K562 (cell line): Measurements from ENCODE around the gene PIGQ. TPM values are rescaled to one million over a fixed set of nuclear protein-coding genes. Genes with fewer than 3 reads are reported as not detected.
A peak's percentile ranks its signal among the peaks of the same experiment; 100 is the strongest.

ENCODE experiments used
- ATAC-seq: fragments of 200-7000 bp; cut with Tn5 transposase; 3 replicates; pipeline ENCODE4 v1.9.1; 2020; ENCODE audit warnings: moderate library complexity
- BruUV-seq: library from RNA; stranded (reverse); fragments of 400-500 nt; replicated peaks from 2 replicates; lab custom pipeline; 2021; lab: Mats Ljungman, UMichigan
- CTCF ChIA-PET: fragments of 300-600 bp; formaldehyde crosslinking; extraction: SDS; loops from one replicate; lab custom pipeline; 2021; ENCODE audit warnings: low intra/inter-chr PET ratio; lab: Yijun Ruan, JAX
- POLR2A ChIA-PET: fragments of 300-600, 350-650 bp; sonication (Branson Sonifier 250); formaldehyde crosslinking; extraction: SDS; loops from one replicate; lab custom pipeline; 2021; ENCODE audit warnings: antibody characterized with exemption, inconsistent platforms; lab: Yijun Ruan, JAX
- DNase-seq, 4 experiments: peaks; one replicate each; pipeline versions ENCODE4 v3.0.0 to v3.0.0-alpha.2; 2011 to 2018; ENCODE audit warnings: low spot score in 3 of 4, mixed read lengths in 3 of 4; ENCODE audit errors: extremely low read depth in 1 of 4
- FAIRE-seq: peaks from 2 replicates; lab custom pipeline; 2011; peaks lifted over from hg19 to GRCh38; lab: Jason Lieb, UNC
- H2AFZ ChIP-seq: 2 replicates; pipeline ENCODE4 v1.6.0; 2011; ENCODE audit warnings: low read depth, low read length, control low read depth, inconsistent platforms
- H3K27ac ChIP-seq: fragments of 200-600 bp; 3 replicates; pipeline ENCODE4 v1.8.0; 2011; ENCODE audit warnings: low read depth, mild to moderate bottlenecking, control low read depth, inconsistent platforms, low read length, moderate library complexity, mixed read lengths; ENCODE audit errors: extremely low read depth
- H3K27me3 ChIP-seq, 2 experiments: fragments of 300-600 bp in 1 of 2; 2 replicates in 1 of 2; 3 replicates in 1 of 2; pipeline versions ENCODE4 v1.6.0 to v1.8.0; 2011; ENCODE audit warnings: inconsistent platforms in 2 of 2, low read length in 2 of 2, mild to moderate bottlenecking in 1 of 2, mixed read lengths in 1 of 2, moderate library complexity in 1 of 2; ENCODE audit not compliant: control insufficient read depth in 2 of 2, insufficient read depth in 2 of 2
- H3K36me3 ChIP-seq: fragments of 300-600 bp; 3 replicates; pipeline ENCODE4 v1.8.0; 2011; ENCODE audit warnings: mild to moderate bottlenecking, low read length, inconsistent platforms; ENCODE audit not compliant: control insufficient read depth, insufficient read depth
- H3K4me1 ChIP-seq, 2 experiments: fragments of 200-600 bp in 1 of 2; replicated peaks in 1 of 2; 2 replicates in 1 of 2; 3 replicates in 1 of 2; pipeline versions ENCODE4 v1.5.1 to v1.8.0; 2011; ENCODE audit warnings: inconsistent platforms in 2 of 2, low read length in 2 of 2, mild to moderate bottlenecking in 1 of 2, mixed read lengths in 1 of 2, moderate library complexity in 1 of 2; ENCODE audit not compliant: control insufficient read depth in 2 of 2, insufficient read depth in 2 of 2
- H3K4me2 ChIP-seq: 2 replicates; pipeline ENCODE4 v1.6.1; 2011; ENCODE audit warnings: low read length, control low read depth, inconsistent platforms, mixed read lengths; ENCODE audit not compliant: insufficient read depth
- H3K4me3 ChIP-seq: fragments of 200-600 bp; sonication (generic), shearing (Covaris generic); 2 replicates; pipeline ENCODE4 v1.5.1; 2016; ENCODE audit warnings: control low read depth, inconsistent platforms
- H3K79me2 ChIP-seq: fragments of 200-600 bp; 3 replicates; pipeline ENCODE4 v1.8.0; 2011; ENCODE audit warnings: low read length, inconsistent platforms; ENCODE audit not compliant: control insufficient read depth, insufficient read depth
- H3K9ac ChIP-seq, 2 experiments: 2 replicates each; pipeline versions ENCODE4 v1.6.0 to v1.6.1; 2011; ENCODE audit warnings: low read depth in 2 of 2, low read length in 2 of 2, control low read depth in 1 of 2, inconsistent platforms in 1 of 2, mild to moderate bottlenecking in 1 of 2, mixed read lengths in 1 of 2; ENCODE audit not compliant: insufficient read depth in 1 of 2
- H3K9me1 ChIP-seq: one replicate; pipeline ENCODE4 v1.6.0; 2011; ENCODE audit warnings: inconsistent platforms, mild to moderate bottlenecking, low read length, moderate library complexity; ENCODE audit not compliant: control insufficient read depth, insufficient read depth
- H3K9me3 ChIP-seq: replicated peaks from 2 replicates; pipeline ENCODE4 v1.5.1; 2011; ENCODE audit warnings: low read depth, low read length, inconsistent platforms; ENCODE audit not compliant: control insufficient read depth, insufficient read depth
- H4K20me1 ChIP-seq: replicated peaks from 2 replicates; pipeline ENCODE4 v1.6.1; 2011; ENCODE audit warnings: low read length, inconsistent platforms, mixed read lengths; ENCODE audit not compliant: control insufficient read depth, insufficient read depth
- ARNT ChIP-seq, 2 experiments: fragments of 450-650 bp; IDR thresholded peaks; 2 replicates each; pipeline ENCODE4 v1.6.1; 2016; ENCODE audit warnings: mild to moderate bottlenecking in 1 of 2
- ETS1 ChIP-seq: conservative IDR thresholded peaks from 2 replicates; pipeline ENCODE4 v1.6.1; 2011; ENCODE audit warnings: low read depth, mild to moderate bottlenecking, low read length; ENCODE audit not compliant: control insufficient read depth
- FOXA1 ChIP-seq: fragments of 450-650 bp; IDR thresholded peaks from 2 replicates; pipeline ENCODE4 v1.6.1; 2016; ENCODE audit warnings: mild to moderate bottlenecking, borderline replicate concordance
- GATA2 ChIP-seq: sonication (generic); formaldehyde crosslinking; IDR thresholded peaks from 2 replicates; pipeline ENCODE4 v1.4.0; 2020; ENCODE audit warnings: mild to moderate bottlenecking, missing genetic modification reagents
- GATAD2A ChIP-seq: fragments of 450-650 bp; IDR thresholded peaks from 2 replicates; pipeline ENCODE4 v1.6.1; 2017
- LEF1 ChIP-seq: fragments of 450-650 bp; IDR thresholded peaks from 2 replicates; pipeline ENCODE4 v1.6.1; 2016; ENCODE audit warnings: mild to moderate bottlenecking
- NCOR1 ChIP-seq: fragments of 450-650 bp; IDR thresholded peaks from 2 replicates; pipeline ENCODE4 v1.6.1; 2016; ENCODE audit warnings: mild to moderate bottlenecking, moderate library complexity
- POLR2AphosphoS5 ChIP-seq: IDR thresholded peaks from 2 replicates; pipeline ENCODE4 v1.6.1; 2011; ENCODE audit warnings: mild to moderate bottlenecking, low read depth, low read length, moderate library complexity; ENCODE audit not compliant: control insufficient read depth, insufficient read depth
- RBM34 ChIP-seq: fragments of 200-400 bp; formaldehyde crosslinking; IDR thresholded peaks from 2 replicates; pipeline ENCODE4 v1.6.1; 2018; ENCODE audit warnings: low read length, borderline replicate concordance; ENCODE audit not compliant: insufficient read depth
- SMARCE1 ChIP-seq: fragments of 450-650 bp; IDR thresholded peaks from 2 replicates; pipeline ENCODE4 v1.7.1; 2016; ENCODE audit warnings: mild to moderate bottlenecking
- STAT6 ChIP-seq: sonication (generic); formaldehyde crosslinking; IDR thresholded peaks from 2 replicates; pipeline ENCODE4 v1.8.1; 2023; ENCODE audit warnings: mild to moderate bottlenecking, missing genetic modification reagents
- UBTF ChIP-seq, 2 experiments: IDR thresholded peaks; 2 replicates each; pipeline ENCODE4 v1.6.1; 2012; ENCODE audit warnings: improper control_type of control experiment in 2 of 2, low read depth in 2 of 2, low read length in 2 of 2, borderline replicate concordance in 1 of 2
- ZFX ChIP-seq: sonication (generic); formaldehyde crosslinking; IDR thresholded peaks from 2 replicates; pipeline ENCODE4 v1.8.0; 2022; ENCODE audit warnings: mild to moderate bottlenecking, missing genetic modification reagents, moderate library complexity
- ZNF12 ChIP-seq: sonication (generic); formaldehyde crosslinking; IDR thresholded peaks from 2 replicates; pipeline ENCODE4 v1.4.0; 2020; ENCODE audit warnings: mild to moderate bottlenecking, missing genetic modification reagents
- ZNF316 ChIP-seq: fragments of 450-650 bp; IDR thresholded peaks from 2 replicates; pipeline ENCODE4 v1.6.1; 2016
- WGBS: fragments of 100-300 bp; shearing (Covaris generic); methylation state at CpG from one replicate; pipeline ENCODE4 v1.1.6; 2016; ENCODE audit warnings: low coverage, mixed read lengths; ENCODE audit not compliant: insufficient coverage; ENCODE audit errors: missing lambda C conversion rate; 5-methylcytosine and 5-hydroxymethylcytosine counted together
- in situ Hi-C: fragments of 300-500 bp; cut with MboI; formaldehyde crosslinking; loops from 4 replicates; pipeline ENCODE4 v1.15.0; 2018; ENCODE audit warnings: inconsistent platforms, mixed read lengths
- intact Hi-C: fragments of 100-400 bp; cut with micrococcal nuclease; formaldehyde crosslinking; loops from 2 replicates; pipeline ENCODE4 v1.14.2; 2022
- polyA plus RNA-seq, 8 experiments: library from polyadenylated mRNA; depleted of rRNA in 4 of 8; stranded (reverse) in 5 of 8; unstranded in 3 of 8; fragments of >200 nt; fragmentation: Nextera tagmentation in 2 of 8; fragmentation: Illumina TruSeq in 1 of 8; extraction: Ambion mirVana in 2 of 8; extraction: Trizol in 1 of 8; gene quantifications; 2 replicates each; pipeline versions ENCODE4 v1.2.1 to v1.2.3, GENCODE V29; 2011 to 2014; ENCODE audit warnings: inconsistent platforms in 1 of 8, missing spikeins in 1 of 8
- total RNA-seq, 7 experiments: library from RNA; depleted of rRNA in 6 of 7; stranded (reverse); fragments of >200 nt in 6 of 7; fragmentation: Illumina TruSeq in 2 of 7; extraction: Trizol in 2 of 7; gene quantifications; 2 replicates each; pipeline versions ENCODE4 v1.2.1 to v1.2.3, GENCODE V29; 2011 to 2021; ENCODE audit warnings: low replicate concordance in 1 of 7

The PIGQ gene
- total and polyA plus RNA-seq, 9 of the 15 experiments (the other 6 are each of a cell fraction or from before 2014, with no cell fraction given) = 0.20 to 49.6 (median 11.7) TPM

- peak in 2 of 4 experiments; percentile 43 to 72 for DNase-seq
- H3K4me2 ChIP-seq = peak overlapping the region; percentile 81
- ChIA-PET CTCF (no interaction called here), POLR2A (interaction anchor here (0.6 to 1.4 kb wide), 9 partner anchors 10 to 1175 kb away, joined by 3 to 5 read pairs (median 3); partner anchors contain the start of gene METTL26)
- peaks cover 27% of the 10 kb centered on the region; the same call in 2 of the 3 replicates for H3K36me3 ChIP-seq
- WGBS = 5% methylated on average over 25 of the region's 26 CpGs
- H3K27ac ChIP-seq = peak overlapping the region; percentile 98
- peak; percentile 75 for FAIRE-seq
- TSS peak; percentile 72 for BruUV-seq
- peaks cover 13% of the 10 kb centered on the region for H3K9me1 ChIP-seq
- peak overlapping the region; percentile 68 for H3K4me3 ChIP-seq
- no peaks in the 10 kb centered on the region for H3K27me3 ChIP-seq
- H3K79me2 ChIP-seq = peaks cover 66% of the 10 kb centered on the region
- peak overlapping the region; percentile 86 to 95 for H3K9ac ChIP-seq
- H4K20me1 ChIP-seq = peaks cover 15% of the 10 kb centered on the region
- H2AFZ ChIP-seq = peak overlapping the region; percentile 90
- intact Hi-C loops = loop anchor here (5.0 kb wide), 1 partner anchor 41 kb away; the partner anchor contains the start of genes NHLRC4 and PIGQ
- peak; percentile 52 for ATAC-seq
- H3K4me1 ChIP-seq = peaks cover 27 to 83% of the 10 kb centered on the region in 2 experiments
- in situ Hi-C loops = no loop called here
- no peaks in the 10 kb centered on the region for H3K9me3 ChIP-seq
- TF ChIP-seq GATAD2A (no peak), NCOR1 (no peak), ETS1 (no peak), ZFX (no peak), ARNT (IDR thresholded peaks at IDR 0.05) (no peak), ZNF12 (CRISPR knock-in tag) (no peak), LEF1 (no peak), STAT6 (CRISPR knock-in tag) (peak; percentile 54; the same call in 1 of the 2 replicates), ZNF316 (peak; percentile 49), RBM34 (no peak), FOXA1 (no peak), UBTF (IDR thresholded peaks at IDR 0.05; ENCODE audit: borderline replicate concordance in 1 of 2, low read depth in 2 of 2, low read length in 2 of 2) (0 out of 4 replicates have a peak, but pooled peaks of 1 of the 2 experiments have one; percentile 58), GATA2 (CRISPR knock-in tag) (0 out of 2 replicates have a peak, but pooled peaks have one; percentile 4), SMARCE1 (no peak; the same call in 1 of the 2 replicates), POLR2AphosphoS5 (0 out of 2 replicates have a peak, but pooled peaks have one; percentile 1)
Measured at GRCh38 chr16:526181-527014, 43.4 kb upstream of the PIGQ start.
